ENCODE results near the gene HTD2.
A peak's percentile ranks its signal among the peaks of the same experiment; 100 is the strongest.

The HTD2 gene

DNA sequence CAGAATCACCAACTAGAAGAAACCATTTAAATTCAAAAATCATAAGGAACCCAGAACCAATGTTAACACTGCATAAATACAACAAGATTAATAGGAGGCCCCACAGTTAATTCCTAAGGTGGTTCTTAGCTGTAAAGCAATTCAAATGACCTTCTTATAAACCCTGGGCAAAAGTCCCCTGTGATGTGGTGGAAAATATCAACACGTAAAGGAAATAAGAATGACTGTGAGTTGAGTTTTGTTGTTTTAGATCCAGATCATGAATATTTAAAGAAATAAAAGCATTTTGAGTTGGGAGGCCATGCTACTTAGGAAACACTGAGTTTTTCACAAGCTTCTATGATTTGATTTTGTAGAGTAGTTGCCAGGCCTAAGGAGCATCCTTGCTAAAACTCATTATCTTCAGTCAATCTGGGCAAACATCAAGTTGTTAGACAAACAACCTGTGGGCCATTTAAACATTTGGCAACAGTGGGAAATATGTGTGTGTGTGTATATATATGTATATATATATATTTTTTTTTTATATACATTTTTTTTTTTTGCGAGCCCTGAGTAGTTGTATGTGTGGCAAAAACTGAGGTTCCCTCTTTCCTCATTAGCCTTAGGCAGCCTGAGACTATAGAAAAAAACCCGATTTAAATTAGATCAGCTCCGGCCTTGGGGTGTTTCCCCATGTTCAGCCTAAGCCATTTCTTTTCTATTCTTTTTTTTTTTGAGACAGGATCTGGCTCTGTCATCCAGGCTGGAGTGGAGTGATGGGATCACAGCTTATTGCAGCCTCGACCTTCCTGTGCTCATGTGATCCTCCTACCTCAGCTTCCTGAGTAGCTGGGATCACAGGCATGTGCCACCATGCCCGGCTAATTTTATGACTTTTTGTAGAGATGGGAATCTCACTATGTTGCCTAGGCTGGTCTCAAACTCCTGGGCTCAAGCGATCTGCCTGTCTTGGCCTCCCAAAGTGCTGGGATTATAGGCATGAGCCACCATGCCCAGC lies 18.4 kb downstream of the HTD2 start:
- no peak overlapping the region for H3K4me3 ChIP-seq (ENCODE audit: low read depth, low read length)
- TF ChIP-seq, protein P1, sequence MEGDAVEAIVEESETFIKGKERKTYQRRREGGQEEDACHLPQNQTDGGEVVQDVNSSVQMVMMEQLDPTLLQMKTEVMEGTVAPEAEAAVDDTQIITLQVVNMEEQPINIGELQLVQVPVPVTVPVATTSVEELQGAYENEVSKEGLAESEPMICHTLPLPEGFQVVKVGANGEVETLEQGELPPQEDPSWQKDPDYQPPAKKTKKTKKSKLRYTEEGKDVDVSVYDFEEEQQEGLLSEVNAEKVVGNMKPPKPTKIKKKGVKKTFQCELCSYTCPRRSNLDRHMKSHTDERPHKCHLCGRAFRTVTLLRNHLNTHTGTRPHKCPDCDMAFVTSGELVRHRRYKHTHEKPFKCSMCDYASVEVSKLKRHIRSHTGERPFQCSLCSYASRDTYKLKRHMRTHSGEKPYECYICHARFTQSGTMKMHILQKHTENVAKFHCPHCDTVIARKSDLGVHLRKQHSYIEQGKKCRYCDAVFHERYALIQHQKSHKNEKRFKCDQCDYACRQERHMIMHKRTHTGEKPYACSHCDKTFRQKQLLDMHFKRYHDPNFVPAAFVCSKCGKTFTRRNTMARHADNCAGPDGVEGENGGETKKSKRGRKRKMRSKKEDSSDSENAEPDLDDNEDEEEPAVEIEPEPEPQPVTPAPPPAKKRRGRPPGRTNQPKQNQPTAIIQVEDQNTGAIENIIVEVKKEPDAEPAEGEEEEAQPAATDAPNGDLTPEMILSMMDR (IDR thresholded peaks at IDR 0.05; ENCODE audit: low read depth, low read length) = no peak
- in situ Hi-C loops (cut with HindIII; ENCODE audit: low sequenced_read_pairs) = no loop called here
- peak; percentile 37 for DNase-seq (ENCODE audit: low read depth, low spot score)

DNA sequence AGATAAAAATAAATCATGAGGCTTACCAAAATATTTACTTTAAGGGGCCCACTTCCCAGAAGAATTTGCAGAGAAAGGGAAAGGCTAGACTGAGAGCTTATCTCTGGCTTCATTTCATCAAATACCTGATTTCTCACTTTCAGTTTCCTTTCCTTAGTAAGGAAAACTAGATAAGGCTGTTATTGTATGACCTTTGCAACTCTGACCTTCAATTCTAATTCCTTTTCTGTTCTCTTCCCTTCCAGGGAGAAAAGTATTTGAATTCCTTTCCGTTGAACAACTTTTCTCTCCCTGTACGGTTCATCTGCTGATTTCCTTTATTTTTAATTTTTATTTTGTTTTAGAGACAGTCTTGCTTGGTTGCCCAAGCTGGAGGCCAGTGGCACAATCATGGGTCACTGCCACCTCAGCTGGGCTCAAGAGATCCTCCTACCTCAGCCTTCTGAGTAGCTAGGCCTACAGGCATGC lies 19.2 kb downstream of the HTD2 start:
- in situ Hi-C loops (cut with HindIII; ENCODE audit: low sequenced_read_pairs) = no loop called here

DNA sequence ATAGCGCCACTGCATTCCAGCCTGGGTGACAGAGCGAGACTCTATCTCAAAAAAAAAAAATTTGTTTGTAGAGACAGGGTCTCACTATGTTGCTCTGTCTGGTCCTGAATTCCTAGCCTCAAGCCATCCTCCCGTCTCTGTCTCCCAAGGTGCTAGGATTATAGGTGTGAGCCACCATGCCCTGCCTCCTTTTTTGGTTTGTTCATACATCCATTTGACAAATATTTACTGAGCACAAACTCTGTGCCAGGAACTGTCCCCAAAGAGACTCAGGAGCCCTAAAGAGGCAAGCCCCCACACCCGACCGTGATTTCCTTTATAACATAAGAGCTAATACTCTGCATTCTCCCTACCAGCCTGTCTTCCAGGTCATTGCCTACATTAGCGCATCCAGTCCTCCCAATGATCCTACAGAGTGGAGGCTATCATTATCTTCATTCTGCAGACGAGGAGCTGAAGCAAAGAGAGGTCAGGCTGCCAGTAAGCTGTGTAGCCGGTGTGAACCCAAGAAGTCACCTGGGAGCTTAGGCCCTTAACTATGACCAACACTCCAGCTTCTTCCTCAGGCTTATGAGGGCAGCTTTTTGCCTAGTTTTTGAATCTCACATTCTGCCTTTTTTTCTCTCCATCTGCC lies 20.1 kb downstream of the HTD2 start:
- DNase-seq (ENCODE audit: low read depth, low spot score) = no peak
- H3K4me3 ChIP-seq (ENCODE audit: low read depth, low read length) = no peak overlapping the region
- TF ChIP-seq, protein P1 (IDR thresholded peaks at IDR 0.05; ENCODE audit: low read depth, low read length) = no peak
- in situ Hi-C loops (cut with HindIII; ENCODE audit: low sequenced_read_pairs) = no loop called here

More for the DNA sequence above, 19.2 kb downstream of the HTD2 start:
- TF ChIP-seq, protein P1 (IDR thresholded peaks at IDR 0.05; ENCODE audit: low read depth, low read length) = no peak
- no peak overlapping the region for H3K4me3 ChIP-seq (ENCODE audit: low read depth, low read length)
- DNase-seq (ENCODE audit: low read depth, low spot score) = no peak

DNA sequence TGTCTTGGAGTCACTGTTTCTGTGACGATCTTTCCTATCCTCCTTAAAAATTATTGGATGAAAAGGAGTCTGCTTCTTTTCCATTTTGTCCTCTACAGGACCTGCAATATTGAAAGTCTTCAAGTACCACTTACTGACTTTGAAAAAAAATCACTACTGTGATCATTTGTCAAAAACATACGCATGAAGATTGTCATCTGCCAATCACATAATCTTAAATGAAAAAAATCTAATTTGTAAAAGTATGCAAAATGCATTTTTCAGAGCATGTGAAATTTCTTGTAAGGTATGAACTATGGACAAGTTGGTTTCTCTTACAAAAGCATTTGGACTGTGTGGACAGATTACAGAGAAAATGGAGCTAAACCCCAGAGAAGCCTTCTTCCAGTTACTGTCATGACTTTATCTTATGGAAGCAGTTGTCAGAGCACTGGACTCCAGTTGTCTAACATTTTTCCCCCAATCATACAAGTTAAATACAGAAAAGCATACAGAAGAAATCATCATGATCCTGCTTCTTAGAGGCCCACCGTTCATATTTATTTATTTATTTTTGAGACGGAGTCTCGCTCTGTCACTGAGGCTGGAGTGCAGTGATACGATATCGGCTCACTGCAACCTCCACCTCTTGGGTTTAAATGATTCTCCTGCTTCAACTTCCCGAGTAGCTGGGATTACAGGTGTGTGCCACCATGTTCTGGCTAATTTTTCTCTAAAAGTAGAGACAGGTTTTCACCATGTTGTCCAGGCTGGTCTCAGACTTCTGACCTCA lies 23.0 kb downstream of the HTD2 start:
- no peak for DNase-seq (ENCODE audit: low read depth, low spot score)
- in situ Hi-C loops (cut with HindIII; ENCODE audit: low sequenced_read_pairs) = no loop called here
- no peak overlapping the region for H3K4me3 ChIP-seq (ENCODE audit: low read depth, low read length)
- TF ChIP-seq, protein P1 (IDR thresholded peaks at IDR 0.05; ENCODE audit: low read depth, low read length) = no peak

DNA sequence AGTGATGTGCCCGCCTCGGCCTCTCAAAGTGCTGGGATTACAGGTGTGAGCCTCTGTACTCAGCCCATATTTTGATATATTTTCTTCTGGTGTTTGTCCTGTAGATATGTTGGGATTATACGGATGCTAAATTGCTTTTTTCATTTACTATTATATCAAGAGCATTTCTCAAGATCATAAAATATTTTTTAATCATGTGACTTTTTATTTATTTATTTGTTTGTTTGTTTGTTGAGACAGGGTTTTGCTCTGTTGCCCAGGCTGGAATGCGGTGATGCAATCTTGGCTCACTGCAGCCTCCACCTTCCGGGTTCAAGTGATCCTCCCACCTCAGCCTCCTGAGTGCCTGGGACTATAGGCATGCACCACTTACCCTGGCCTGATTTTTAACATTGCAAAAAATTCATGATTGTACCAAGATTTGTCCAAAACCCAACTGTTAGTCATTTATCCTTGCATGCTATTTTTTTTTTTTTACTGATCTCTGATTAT lies 23.6 kb downstream of the HTD2 start:
- in situ Hi-C loops (cut with HindIII; ENCODE audit: low sequenced_read_pairs) = no loop called here
- TF ChIP-seq, protein P1 (IDR thresholded peaks at IDR 0.05; ENCODE audit: low read depth, low read length) = no peak
- no peak overlapping the region for H3K4me3 ChIP-seq (ENCODE audit: low read depth, low read length)
- no peak for DNase-seq (ENCODE audit: low read depth, low spot score)

DNA sequence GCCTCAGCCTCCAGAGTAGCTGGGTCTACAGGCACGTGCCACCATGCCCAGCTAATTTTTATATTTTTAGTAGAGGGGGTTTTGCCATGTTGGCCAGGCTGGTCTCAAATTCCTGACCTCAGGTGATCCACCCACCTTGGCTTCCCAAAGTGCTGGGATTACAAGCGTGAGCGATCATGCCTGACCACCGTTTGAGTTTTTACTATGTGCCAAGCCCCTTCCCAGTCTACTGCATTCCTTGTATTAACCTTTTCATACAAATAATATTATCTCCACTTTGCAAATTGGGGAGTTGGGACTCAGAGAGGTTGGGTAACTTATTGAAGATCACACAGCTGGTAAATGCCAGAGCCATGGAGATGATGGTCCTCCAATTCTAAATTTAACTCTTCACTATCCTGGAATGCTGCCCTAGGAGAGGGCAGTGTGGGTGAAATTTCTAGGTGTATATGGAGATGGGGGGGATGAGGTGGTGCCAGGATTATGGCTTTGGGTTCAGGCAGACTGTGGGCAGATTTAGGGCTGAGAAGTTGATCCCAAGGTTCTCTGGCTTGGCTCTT lies 25.4 kb downstream of the HTD2 start:
- DNase-seq (ENCODE audit: low read depth, low spot score) = no peak
- in situ Hi-C loops (cut with HindIII; ENCODE audit: low sequenced_read_pairs) = no loop called here
- H3K4me3 ChIP-seq (ENCODE audit: low read depth, low read length) = no peak overlapping the region
- TF ChIP-seq, protein P1 (IDR thresholded peaks at IDR 0.05; ENCODE audit: low read depth, low read length) = no peak

Measured in astrocyte of the spinal cord (primary cell).